SK-N-SH treated with all-trans-retinoic acid at 6 μM for 48 hours (cell line): ENCODE results near the gene UBP1.

Experiments used
- BACH2 ChIP-seq: fragments of 250-450 bp; sonication (Bioruptor Pico); IDR thresholded peaks from 2 replicates; pipeline ENCODE4 v1.9.0; 2021; ENCODE audit warnings: mild to moderate bottlenecking, borderline replicate concordance
- RARB ChIP-seq: fragments of 250-450 bp; sonication (Bioruptor Pico); IDR thresholded peaks from 2 replicates; pipeline ENCODE4 v1.8.0; 2021; ENCODE audit warnings: mild to moderate bottlenecking, moderate library complexity

DNA sequence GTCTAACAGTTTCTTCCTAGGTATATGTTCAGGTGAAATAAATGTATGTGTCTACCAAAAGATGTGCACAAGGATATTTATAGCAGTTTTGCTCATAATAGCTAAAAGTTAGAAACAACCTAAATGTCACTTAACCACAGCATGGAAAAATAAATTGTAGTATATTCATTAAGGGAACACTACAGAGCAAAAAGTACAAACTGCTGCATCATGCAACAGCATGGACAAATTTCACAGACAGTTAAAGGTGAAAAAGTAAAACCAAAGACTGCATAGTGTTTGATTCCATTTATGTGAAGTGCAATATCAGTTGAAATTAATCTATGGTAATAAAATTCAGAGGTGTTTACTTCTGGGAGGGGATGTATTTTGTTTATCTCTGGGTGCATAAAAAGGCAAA, 100.4 kb downstream of the UBP1 start:
- TF ChIP-seq RARB (CRISPR knock-in tag) (no peak), BACH2 (no peak)
